ENCODE results near the gene PKHD1.

GRCh38 chr6:51892750-51893149 is 194.7 kb downstream of the PKHD1 start:
- TF ChIP-seq CTCF (conservative IDR thresholded peaks at IDR 0.05; ENCODE audit: low read depth, low read length) (no peak), EZH2 (IDR thresholded peaks at IDR 0.05; ENCODE audit: low read length, unreplicated experiment) (no peak)
